ENCODE measurements around the gene LRMDA.

Gene LRMDA

GRCh38 chr10:75682649-75683557 is 251.5 kb downstream of the LRMDA start:
- DNase-seq: no peak

- no peak for DNase-seq
Observed at GRCh38 chr10:75685187-75685586, 253.8 kb downstream of the LRMDA start.

DNA sequence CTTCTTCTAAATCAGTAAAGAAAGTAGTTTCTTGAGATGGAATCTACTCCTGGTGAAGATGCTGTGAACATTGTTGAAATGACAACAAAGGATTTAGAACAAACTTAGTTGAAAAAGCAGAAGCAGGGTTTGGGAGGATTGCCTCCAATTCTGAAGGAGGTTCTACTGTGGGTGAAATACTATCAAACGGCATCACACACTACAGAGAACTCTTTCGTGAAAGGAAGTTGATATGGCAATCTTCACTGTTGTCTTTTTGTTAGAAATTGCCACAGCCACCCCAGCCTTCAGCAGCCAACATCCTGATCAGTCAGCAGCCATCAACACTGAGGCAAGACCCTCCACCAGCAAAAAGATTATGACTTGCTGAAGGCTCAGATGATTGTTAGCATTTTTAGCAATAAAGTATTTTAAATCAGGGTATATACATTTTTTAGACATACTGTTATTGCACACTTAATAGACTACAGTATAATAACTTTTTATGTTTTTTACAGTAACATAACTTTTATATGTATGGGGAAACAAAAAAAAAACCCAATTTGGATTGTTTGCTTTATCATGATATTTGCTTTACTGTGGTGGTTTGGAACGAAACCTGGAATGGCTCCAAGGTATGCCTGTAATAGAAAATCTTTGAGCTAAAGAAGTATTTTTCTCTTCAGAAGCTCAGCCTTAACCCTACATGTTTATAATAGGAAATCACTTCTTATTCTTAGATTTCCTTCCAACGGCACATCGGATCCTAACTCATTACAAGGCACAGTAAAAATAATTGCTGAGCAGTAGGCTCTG is 257.3 kb downstream of the LRMDA start:
- DNase-seq: no peak

DNA sequence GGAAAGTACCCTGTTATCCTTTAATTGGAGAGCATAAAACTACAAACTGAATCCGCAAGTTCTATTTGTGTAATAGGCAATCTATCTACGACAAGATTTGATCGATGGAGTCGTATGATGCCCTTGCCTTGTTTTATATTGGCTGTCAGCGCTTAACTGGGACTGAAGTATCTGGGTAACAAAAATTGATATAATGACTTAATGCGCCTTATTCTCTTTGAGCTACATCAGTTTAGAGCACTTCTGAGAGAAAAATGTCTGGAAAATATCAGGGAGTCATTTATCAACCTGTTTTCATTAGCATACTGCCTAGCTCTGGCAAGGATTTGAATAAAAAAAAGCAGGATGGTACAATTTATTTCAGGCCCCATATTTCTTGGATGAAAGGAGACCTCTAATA is 262.1 kb downstream of the LRMDA start:
- DNase-seq: no peak

GRCh38 chr10:75694269-75694668 is 262.8 kb downstream of the LRMDA start:
- no peak for DNase-seq

DNA sequence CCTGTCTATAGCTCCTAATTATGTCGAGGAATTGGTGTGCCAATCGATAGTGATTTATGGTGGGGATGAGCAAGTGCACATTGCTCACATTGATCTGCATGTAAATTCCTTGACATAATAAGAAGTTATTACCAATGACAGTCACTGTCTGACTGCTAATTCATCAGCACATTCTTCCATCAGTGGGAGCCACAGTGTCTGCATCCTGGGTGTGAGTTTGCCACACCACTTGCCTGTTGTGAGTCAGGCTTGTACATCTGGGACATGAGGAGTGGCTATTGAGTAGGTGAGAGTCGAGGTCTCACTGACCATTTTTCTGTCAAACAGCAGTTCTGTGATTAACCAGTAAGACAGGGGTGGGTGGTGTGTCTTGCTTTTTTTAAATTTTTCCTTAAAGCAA is 263.4 kb downstream of the LRMDA start:
- no peak for DNase-seq

DNA sequence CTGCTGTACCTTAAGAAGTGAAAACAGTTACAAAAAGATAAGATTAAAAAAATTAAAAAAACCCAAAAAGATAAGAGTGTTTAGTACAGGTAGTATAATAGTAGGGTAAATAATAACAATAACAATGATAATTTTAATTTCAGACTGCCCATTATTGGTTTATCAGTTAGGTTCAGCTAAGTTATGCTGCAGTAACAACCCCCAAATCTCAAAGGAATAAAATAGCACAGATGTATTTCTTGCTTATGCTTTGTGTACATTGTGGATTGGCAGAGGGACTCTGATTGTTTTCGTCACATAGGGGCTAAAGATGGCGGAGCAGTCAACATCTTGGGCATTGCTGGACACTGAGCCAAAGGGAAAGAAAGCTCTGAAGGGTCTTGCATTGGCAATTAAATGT is 264.6 kb downstream of the LRMDA start:
- no peak for DNase-seq

DNA sequence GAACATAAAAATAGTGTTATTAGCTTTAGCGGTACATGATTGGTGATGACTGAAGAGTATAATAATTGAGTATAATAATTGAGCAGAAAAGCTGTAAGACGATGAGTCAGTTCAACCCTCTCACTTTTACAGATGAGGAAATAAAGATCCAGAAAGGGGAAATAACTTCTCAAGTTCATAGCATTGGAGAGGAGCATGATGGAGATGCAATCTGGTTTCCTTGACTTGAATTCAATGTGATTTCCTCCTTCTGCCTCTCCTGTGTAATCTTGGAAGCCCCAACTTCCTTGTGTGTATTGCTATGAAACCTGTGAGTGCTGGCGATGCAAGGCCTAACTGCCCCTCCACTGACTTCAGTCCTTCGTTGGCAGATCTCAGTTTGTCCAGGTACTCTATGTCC is 265.1 kb downstream of the LRMDA start:
- DNase-seq: no peak

- DNase-seq: no peak
Observed at GRCh38 chr10:75703191-75703854, 271.9 kb downstream of the LRMDA start.

- DNase-seq: no peak
Observed at GRCh38 chr10:75705426-75705825, 274.0 kb downstream of the LRMDA start.

DNA sequence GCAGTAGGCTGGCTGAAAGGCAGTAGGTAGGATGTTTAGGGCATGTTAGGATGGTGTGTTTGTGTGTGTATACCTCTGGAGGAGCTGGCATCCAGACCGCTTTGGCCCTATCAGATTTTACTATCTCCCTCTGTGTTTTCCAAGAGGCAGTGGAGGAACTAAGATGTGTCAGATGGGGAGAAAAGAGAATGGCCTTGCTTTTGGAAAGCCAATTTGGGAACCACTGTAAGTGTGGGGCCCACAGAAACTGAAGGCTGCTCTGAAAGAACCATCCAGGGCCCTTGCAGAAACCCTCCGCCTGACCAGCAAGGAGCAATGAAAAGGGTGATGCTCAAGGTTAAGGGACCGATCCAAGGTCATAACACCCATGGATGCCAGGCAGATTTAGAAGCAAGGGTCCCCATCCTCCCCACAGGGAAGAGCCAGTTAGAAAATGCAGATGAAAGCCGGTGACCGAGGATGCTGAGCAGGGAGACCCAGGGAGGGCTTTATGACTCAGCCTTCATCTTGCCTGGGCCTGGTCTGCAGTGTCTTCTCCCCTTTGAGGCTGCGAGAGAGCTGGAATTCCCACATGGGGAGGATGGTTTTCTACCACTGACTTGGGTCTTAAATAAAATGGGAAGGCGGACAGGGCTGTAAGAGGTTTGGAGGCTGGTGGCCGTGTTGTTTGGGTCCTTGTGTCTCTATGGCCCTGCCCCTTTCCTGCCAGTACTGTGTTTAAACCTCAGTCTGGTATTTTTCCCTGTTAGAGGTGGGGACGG is 275.8 kb downstream of the LRMDA start:
- no peak for DNase-seq

DNA sequence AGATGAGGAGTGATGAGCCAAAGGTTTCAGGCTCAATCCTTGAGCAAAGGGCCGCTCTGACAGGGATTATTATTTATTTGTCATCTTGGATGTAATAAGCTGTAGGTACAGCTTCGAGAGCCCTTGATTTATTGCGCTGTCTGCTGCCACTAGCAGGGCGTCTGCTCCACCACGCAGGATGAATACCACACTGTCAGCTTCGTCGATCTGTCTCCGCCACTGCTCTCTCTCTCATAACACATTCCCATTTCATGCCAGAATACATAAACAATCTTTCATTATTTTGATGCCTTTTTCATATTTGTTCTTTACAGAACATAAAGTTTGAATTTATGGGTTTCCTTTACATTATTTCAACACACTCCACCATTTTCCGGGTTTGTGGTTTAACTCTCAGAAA is 276.6 kb downstream of the LRMDA start:
- DNase-seq: no peak

GRCh38 chr10:75709245-75709644 is 277.8 kb downstream of the LRMDA start:
- DNase-seq: no peak

GRCh38 chr10:75709811-75710210 is 278.4 kb downstream of the LRMDA start:
- no peak for DNase-seq

- DNase-seq: no peak
Observed at GRCh38 chr10:75712242-75712880, 280.9 kb downstream of the LRMDA start.

DNA sequence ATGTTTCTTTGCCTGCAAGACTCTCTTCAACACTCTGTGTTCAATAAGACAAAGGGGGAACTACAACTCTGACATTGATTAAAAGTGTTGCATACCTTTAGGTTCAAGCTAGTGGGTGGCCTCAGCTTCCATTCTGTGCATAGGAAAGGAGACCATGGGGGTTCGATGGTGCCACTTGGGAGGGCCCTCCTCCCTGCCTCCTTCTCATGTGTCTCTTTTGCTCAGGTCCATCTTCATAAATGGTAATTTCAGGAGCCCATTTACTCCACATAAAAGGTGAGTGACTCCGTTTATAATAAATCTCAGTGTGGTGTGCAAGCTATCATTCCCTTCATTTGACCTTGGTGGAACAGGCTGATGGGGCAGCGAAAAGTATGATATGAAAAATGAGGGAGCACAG is 285.1 kb downstream of the LRMDA start:
- DNase-seq: no peak

GRCh38 chr10:75717126-75717916 is 285.9 kb downstream of the LRMDA start:
- DNase-seq: no peak

DNA sequence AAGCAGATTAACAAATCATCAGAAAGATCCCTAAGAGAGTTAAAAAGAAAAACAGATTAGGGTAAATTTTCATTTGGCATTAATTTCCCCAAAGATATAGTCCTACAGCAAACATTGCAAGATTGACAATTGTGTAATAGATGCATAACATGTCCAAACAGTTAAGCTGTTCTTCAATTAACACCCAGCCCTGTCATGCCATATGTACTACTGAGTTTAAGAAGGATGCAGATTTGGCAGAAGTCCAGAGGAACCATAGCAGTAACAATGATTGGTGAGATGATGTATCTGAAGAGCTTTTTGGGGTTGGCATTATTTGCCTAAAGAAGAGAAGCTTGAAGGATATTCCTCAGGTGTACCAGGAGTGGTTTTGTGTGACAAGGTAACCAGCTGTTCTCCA is 287.6 kb downstream of the LRMDA start:
- DNase-seq: no peak

DNA sequence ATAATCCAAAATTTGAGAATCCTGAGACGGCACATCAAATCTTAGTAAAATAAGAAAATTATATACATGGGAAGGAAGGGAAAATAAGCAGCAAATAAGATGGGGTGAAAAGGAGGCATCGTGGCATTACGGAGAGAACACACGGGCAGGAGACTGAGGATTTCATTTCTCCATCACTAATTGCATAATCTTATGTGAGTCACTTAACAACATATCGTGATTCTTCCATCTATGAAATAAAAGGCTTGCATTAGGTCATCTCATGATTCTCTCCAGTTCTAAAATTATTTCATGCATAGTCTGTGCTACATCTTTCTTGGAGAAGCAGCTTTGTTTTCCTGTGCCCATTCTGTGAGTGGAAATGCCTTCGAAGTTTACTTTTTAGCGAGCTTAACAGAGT is 288.7 kb downstream of the LRMDA start:
- DNase-seq: no peak

DNA sequence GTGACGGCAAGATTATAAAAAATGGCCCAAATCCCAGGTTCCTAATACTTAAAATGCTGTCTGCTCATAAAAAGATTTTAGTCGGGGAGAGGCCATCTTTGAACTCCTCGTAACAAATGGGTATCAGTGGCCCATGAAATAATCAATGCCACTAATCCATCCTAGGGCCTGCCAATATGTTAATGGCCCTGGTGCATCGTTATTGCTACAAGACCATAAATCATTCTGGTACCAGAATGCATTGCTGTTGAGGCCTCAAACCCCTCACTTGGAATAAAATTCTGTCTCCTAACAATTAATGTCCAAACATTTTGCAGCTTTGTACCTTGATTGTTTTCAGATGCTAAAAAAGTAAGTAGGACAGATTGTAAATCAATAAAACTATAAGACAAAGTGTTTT is 290.6 kb downstream of the LRMDA start:
- no peak for DNase-seq

GRCh38 chr10:75722609-75723008 is 291.2 kb downstream of the LRMDA start:
- no peak for DNase-seq

Measured in KG1 (cell line).